Right atrium auricular region (tissue), 2 donors: Measurements from ENCODE around the gene HIBADH. TPM values are rescaled to one million over a fixed set of nuclear protein-coding genes. Genes with fewer than 3 reads are reported as not detected.

ENCODE experiments used
- DNase-seq: peaks from one replicate; pipeline ENCODE4 v3.0.0-alpha.2; 2019; ENCODE audit warnings: low spot score
- H3K27ac ChIP-seq, 2 donors: fragments of 200-600 bp; sonication (generic); 1 replicate in 1 of 2; 2 replicates in 1 of 2; pipeline ENCODE4 v1.5.1; 2016 to 2019
- H3K27me3 ChIP-seq, 2 donors: fragments of 200-600 bp; sonication (generic); one replicate each; pipeline versions ENCODE4 v1.5.1 to v1.6.0; 2017 to 2019
- H3K36me3 ChIP-seq: fragments of 200-600 bp; sonication (generic); one replicate; pipeline ENCODE4 v1.5.1; 2016
- H3K4me1 ChIP-seq, 2 donors: fragments of 200-600 bp; sonication (generic); one replicate each; pipeline versions ENCODE4 v1.5.1 to v1.6.0; 2017 to 2019
- H3K4me3 ChIP-seq, 2 donors: fragments of 200-600 bp; sonication (generic); 1 replicate in 1 of 2; 2 replicates in 1 of 2; pipeline ENCODE4 v1.5.1; 2017 to 2019; ENCODE audit warnings: mild to moderate bottlenecking in 1 of 2, moderate library complexity in 1 of 2
- H3K9me3 ChIP-seq, 2 donors: fragments of 200-600 bp; sonication (generic); one replicate each; pipeline ENCODE4 v1.5.1; 2019
- CTCF ChIP-seq, 2 donors: fragments of 200-600 bp; sonication (generic); IDR thresholded peaks; one replicate each; pipeline ENCODE4 v1.5.1; 2019; ENCODE audit warnings: antibody characterized with exemption in 2 of 2
- total RNA-seq, 2 donors: library from RNA; depleted of rRNA; stranded (reverse); fragments of >200 nt; gene quantifications; one replicate each; pipeline ENCODE4 v1.1.0, GENCODE V29; 2016

HIBADH gene
- total RNA-seq, 2 donors from 2014 or later, result 42.0 to 95.0 TPM

- Histone ChIP-seq H3K36me3 (peaks cover 4% of the 10 kb centered on the region), H3K4me1 (no peaks in the 10 kb centered on the region), H3K27ac (no peak overlapping the region), H3K27me3 (no peaks in the 10 kb centered on the region), H3K4me3 (no peak overlapping the region), H3K9me3 (peaks cover 0 to 36% of the 10 kb centered on the region in 2 donors)
- no peak for DNase-seq
- TF ChIP-seq CTCF (IDR thresholded peaks at IDR 0.05), result no peak
Measured at GRCh38 chr7:27617651-27618381, 44.9 kb downstream of the HIBADH start.

GRCh38 chr7:27616914-27617548 is 45.7 kb downstream of the HIBADH start:
- Histone ChIP-seq H3K4me1 (no peaks in the 10 kb centered on the region), H3K4me3 (no peak overlapping the region), H3K27me3 (no peaks in the 10 kb centered on the region), H3K9me3 (peaks cover 0 to 30% of the 10 kb centered on the region in 2 donors), H3K27ac (no peak overlapping the region), H3K36me3 (peaks cover 4% of the 10 kb centered on the region)
- no peak for TF ChIP-seq CTCF (IDR thresholded peaks at IDR 0.05)
- DNase-seq, result no peak

- H3K36me3 ChIP-seq, result peaks cover 4% of the 10 kb centered on the region
- H3K4me3 ChIP-seq, result no peak overlapping the region
- no peak for DNase-seq
- no peaks in the 10 kb centered on the region for H3K27me3 ChIP-seq
- peaks cover 0 to 26% of the 10 kb centered on the region in 2 donors for H3K9me3 ChIP-seq
- no peak overlapping the region for H3K27ac ChIP-seq
- H3K4me1 ChIP-seq, result no peaks in the 10 kb centered on the region
- TF ChIP-seq CTCF (IDR thresholded peaks at IDR 0.05), result no peak
Measured at GRCh38 chr7:27616186-27616491, 46.5 kb downstream of the HIBADH start.

GRCh38 chr7:27615420-27616185 is 47.1 kb downstream of the HIBADH start:
- Histone ChIP-seq H3K9me3 (peaks cover 0 to 21% of the 10 kb centered on the region in 2 donors), H3K4me1 (no peaks in the 10 kb centered on the region), H3K36me3 (peaks cover 4% of the 10 kb centered on the region), H3K27ac (no peak overlapping the region), H3K27me3 (no peaks in the 10 kb centered on the region), H3K4me3 (no peak overlapping the region)
- DNase-seq, result no peak
- TF ChIP-seq CTCF (IDR thresholded peaks at IDR 0.05), result no peak

- Histone ChIP-seq H3K9me3 (peaks cover 0 to 5% of the 10 kb centered on the region in 2 donors), H3K4me1 (no peaks in the 10 kb centered on the region), H3K4me3 (no peak overlapping the region), H3K27ac (no peak overlapping the region), H3K27me3 (no peaks in the 10 kb centered on the region), H3K36me3 (peaks cover 4% of the 10 kb centered on the region)
- TF ChIP-seq CTCF (IDR thresholded peaks at IDR 0.05), result no peak
- no peak for DNase-seq
Measured at GRCh38 chr7:27614095-27614494, 48.6 kb downstream of the HIBADH start.
